ENCODE data around the gene PCDHGB5. TPM values are rescaled to one million over a fixed set of nuclear protein-coding genes. Genes with fewer than 3 reads are reported as not detected.
"Not testable (repeated sequence)": the region's sequence is repeated elsewhere in the genome, so short reads cannot be mapped to it uniquely, and the experiment has no call there.

Gene PCDHGB5
- total RNA-seq, 1 donor from 2014 or later = 6.0 TPM

DNA sequence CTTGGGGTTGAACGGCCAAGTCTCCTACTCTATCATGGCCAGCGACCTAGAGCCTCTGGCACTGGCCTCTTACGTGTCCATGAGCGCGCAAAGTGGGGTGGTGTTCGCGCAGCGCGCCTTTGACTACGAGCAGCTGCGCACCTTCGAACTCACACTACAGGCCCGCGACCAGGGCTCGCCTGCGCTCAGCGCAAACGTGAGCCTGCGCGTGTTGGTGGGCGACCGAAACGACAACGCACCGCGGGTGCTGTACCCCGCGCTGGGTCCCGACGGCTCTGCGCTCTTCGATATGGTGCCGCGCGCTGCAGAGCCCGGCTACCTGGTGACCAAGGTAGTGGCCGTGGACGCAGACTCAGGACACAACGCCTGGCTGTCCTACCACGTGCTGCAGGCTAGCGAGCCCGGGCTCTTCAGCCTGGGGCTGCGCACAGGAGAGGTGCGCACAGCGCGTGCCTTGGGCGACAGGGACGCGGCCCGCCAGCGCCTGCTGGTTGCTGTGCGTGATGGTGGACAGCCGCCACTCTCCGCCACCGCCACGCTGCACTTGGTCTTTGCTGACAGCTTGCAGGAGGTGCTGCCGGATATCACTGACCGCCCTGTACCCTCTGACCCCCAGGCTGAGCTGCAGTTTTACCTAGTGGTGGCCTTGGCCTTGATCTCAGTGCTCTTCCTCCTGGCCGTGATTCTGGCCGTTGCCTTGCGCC is 2.0 kb downstream of the PCDHGB5 start:
- intact Hi-C loops (cut with micrococcal nuclease) = no loop called here
- Histone ChIP-seq H3K4me1 (peaks cover 24% of the 10 kb centered on the region), H3K27ac (replicated peaks) (no peak overlapping the region), H3K36me3 (peaks cover 23% of the 10 kb centered on the region), H3K4me3 (peak overlapping the region; percentile 24), H3K27me3 (ENCODE audit: low read depth) (no peaks in the 10 kb centered on the region), H3K9me3 (replicated peaks) (peaks cover 93% of the 10 kb centered on the region)
- no peak for DNase-seq
- TF ChIP-seq CTCF (IDR thresholded peaks at IDR 0.05; ENCODE audit: borderline replicate concordance) = no peak

- peak within 1 kb of the TSS; percentile 44 for H3K4me3 ChIP-seq
- no peaks in the 10 kb centered on the region for H3K27me3 ChIP-seq (ENCODE audit: low read depth)
- peaks cover 24% of the 10 kb centered on the region for H3K4me1 ChIP-seq
- no peak for DNase-seq
- no peak within 1 kb of the TSS for H3K27ac ChIP-seq (replicated peaks)
- intact Hi-C loops (cut with micrococcal nuclease) = no loop called here
- peak; percentile 45 for TF ChIP-seq CTCF (IDR thresholded peaks at IDR 0.05; ENCODE audit: borderline replicate concordance)
- H3K36me3 ChIP-seq = peaks cover 34% of the 10 kb centered on the region
- peaks cover 96% of the 10 kb centered on the region for H3K9me3 ChIP-seq (replicated peaks)
These were observed 5.0 kb downstream of the PCDHGB5 start, which contains the start of gene PCDHGA9 for GRCh38 chr5:141402553-141403243. Gene PCDHGA9 (plus strand): TSS chr5:141402778. CDS start chr5:141402953, 175 bp downstream.

DNA sequence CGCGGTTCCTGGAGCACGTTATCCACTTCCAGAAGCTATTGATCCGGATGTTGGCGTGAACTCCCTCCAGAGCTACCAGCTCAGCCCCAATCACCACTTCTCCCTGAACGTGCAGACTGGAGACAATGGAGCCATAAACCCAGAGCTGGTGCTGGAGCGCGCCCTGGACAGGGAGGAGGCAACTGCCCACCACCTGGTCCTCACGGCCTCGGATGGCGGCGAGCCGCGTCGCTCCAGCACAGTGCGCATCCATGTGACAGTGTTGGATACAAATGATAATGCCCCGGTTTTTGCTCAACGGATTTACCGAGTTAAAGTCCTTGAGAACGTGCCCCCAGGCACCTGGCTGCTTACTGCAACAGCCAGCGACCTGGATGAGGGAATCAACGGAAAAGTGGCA is 5.6 kb downstream of the PCDHGB5 start:
- peaks cover 34% of the 10 kb centered on the region for H3K36me3 ChIP-seq
- DNase-seq = no peak
- H3K9me3 ChIP-seq (replicated peaks) = peaks cover 100% of the 10 kb centered on the region
- intact Hi-C loops (cut with micrococcal nuclease) = no loop called here
- no peak overlapping the region for H3K27ac ChIP-seq (replicated peaks)
- H3K4me1 ChIP-seq = peaks cover 24% of the 10 kb centered on the region
- no peaks in the 10 kb centered on the region for H3K27me3 ChIP-seq (ENCODE audit: low read depth)
- no peak for TF ChIP-seq CTCF (IDR thresholded peaks at IDR 0.05; ENCODE audit: borderline replicate concordance)
- peak overlapping the region; percentile 44 for H3K4me3 ChIP-seq

- TF ChIP-seq CTCF (IDR thresholded peaks at IDR 0.05; ENCODE audit: borderline replicate concordance) = peak; percentile 72
- Histone ChIP-seq H3K27ac (replicated peaks) (peak within 1 kb of the TSS; percentile 68), H3K4me1 (peaks cover 22% of the 10 kb centered on the region), H3K9me3 (replicated peaks) (peaks cover 100% of the 10 kb centered on the region), H3K4me3 (peak within 1 kb of the TSS; percentile 58), H3K36me3 (peaks cover 54% of the 10 kb centered on the region)
- DNase-seq = peak; percentile 52
- intact Hi-C loops (cut with micrococcal nuclease); H3K27me3 ChIP-seq (ENCODE audit: low read depth): not testable (repeated sequence)
These were observed 10.2 kb downstream of the PCDHGB5 start, which contains the start of gene PCDHGB6 for GRCh38 chr5:141407790-141408505. Gene PCDHGB6 (plus strand): TSS chr5:141408021. CDS start chr5:141408203, 182 bp downstream.

- H3K36me3 ChIP-seq = peaks cover 54% of the 10 kb centered on the region
- H3K27ac ChIP-seq (replicated peaks) = no peak overlapping the region
- peaks cover 36% of the 10 kb centered on the region for H3K4me1 ChIP-seq
- no peak overlapping the region for H3K4me3 ChIP-seq
- no peak for DNase-seq
- H3K9me3 ChIP-seq (replicated peaks) = peaks cover 100% of the 10 kb centered on the region
- no peaks in the 10 kb centered on the region for H3K27me3 ChIP-seq (ENCODE audit: low read depth)
- intact Hi-C loops (cut with micrococcal nuclease) = loop anchor here (10.0 kb wide), 1 partner anchor 145 kb away; no protein-coding TSS in a partner anchor
- TF ChIP-seq CTCF (IDR thresholded peaks at IDR 0.05; ENCODE audit: borderline replicate concordance) = no peak
These were observed 12.0 kb downstream of the PCDHGB5 start for GRCh38 chr5:141409598-141410306.
